Measurements from ENCODE around the gene GLP1R. TPM values are rescaled to one million over a fixed set of nuclear protein-coding genes. Genes with fewer than 3 reads are reported as not detected.

GLP1R gene
- total RNA-seq, 1 experiment from 2014 or later: not detected

- Histone ChIP-seq H3K27me3 (ENCODE audit: control insufficient read depth, insufficient read depth, low read length) (peaks cover 9% of the 10 kb centered on the region), H3K4me3 (ENCODE audit: low read depth in 2 of 2, low read length in 2 of 2) (no peak overlapping the region), H3K9me3 (ENCODE audit: control insufficient read depth, insufficient read depth, low read depth, low read length) (no peaks in the 10 kb centered on the region), H3K4me1 (ENCODE audit: control insufficient read depth, insufficient read depth, low read length) (no peaks in the 10 kb centered on the region), H3K27ac (ENCODE audit: low read length) (no peak overlapping the region), H3K36me3 (ENCODE audit: control insufficient read depth, insufficient read depth, low read length) (no peaks in the 10 kb centered on the region)
- TF ChIP-seq SIN3A (IDR thresholded peaks at IDR 0.05; ENCODE audit: borderline replicate concordance, insufficient read depth, low read depth, low read length): no peak
- TF ChIP-seq, protein P1, sequence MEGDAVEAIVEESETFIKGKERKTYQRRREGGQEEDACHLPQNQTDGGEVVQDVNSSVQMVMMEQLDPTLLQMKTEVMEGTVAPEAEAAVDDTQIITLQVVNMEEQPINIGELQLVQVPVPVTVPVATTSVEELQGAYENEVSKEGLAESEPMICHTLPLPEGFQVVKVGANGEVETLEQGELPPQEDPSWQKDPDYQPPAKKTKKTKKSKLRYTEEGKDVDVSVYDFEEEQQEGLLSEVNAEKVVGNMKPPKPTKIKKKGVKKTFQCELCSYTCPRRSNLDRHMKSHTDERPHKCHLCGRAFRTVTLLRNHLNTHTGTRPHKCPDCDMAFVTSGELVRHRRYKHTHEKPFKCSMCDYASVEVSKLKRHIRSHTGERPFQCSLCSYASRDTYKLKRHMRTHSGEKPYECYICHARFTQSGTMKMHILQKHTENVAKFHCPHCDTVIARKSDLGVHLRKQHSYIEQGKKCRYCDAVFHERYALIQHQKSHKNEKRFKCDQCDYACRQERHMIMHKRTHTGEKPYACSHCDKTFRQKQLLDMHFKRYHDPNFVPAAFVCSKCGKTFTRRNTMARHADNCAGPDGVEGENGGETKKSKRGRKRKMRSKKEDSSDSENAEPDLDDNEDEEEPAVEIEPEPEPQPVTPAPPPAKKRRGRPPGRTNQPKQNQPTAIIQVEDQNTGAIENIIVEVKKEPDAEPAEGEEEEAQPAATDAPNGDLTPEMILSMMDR (IDR thresholded peaks at IDR 0.05): no peak
- no TSS peak for BruUV-seq (replicated peaks)
- in situ Hi-C loops (cut with HindIII; ENCODE audit: low pct_unique_long_range_greater_than_20kb, low sequenced_read_pairs) (no loop called here), intact Hi-C loops (cut with micrococcal nuclease; ENCODE audit: unreplicated experiment) (no loop called here)
- no peak for ATAC-seq
- CTCF ChIA-PET: no interaction called here
- POLR2A ChIA-PET: no interaction called here
- DNase-seq (ENCODE audit: low read depth, low spot score): no peak
Measured at GRCh38 chr6:39021041-39021440, 27.5 kb upstream of the GLP1R start.

- Histone ChIP-seq H3K9me3 (ENCODE audit: control insufficient read depth, insufficient read depth, low read depth, low read length) (no peaks in the 10 kb centered on the region), H3K36me3 (ENCODE audit: control insufficient read depth, insufficient read depth, low read length) (no peaks in the 10 kb centered on the region), H3K27me3 (ENCODE audit: control insufficient read depth, insufficient read depth, low read length) (peaks cover 9% of the 10 kb centered on the region), H3K4me1 (ENCODE audit: control insufficient read depth, insufficient read depth, low read length) (no peaks in the 10 kb centered on the region), H3K4me3 (ENCODE audit: low read depth in 2 of 2, low read length in 2 of 2) (no peak overlapping the region), H3K27ac (ENCODE audit: low read length) (no peak overlapping the region)
- ATAC-seq: no peak
- TF ChIP-seq TCF7L2 (IDR thresholded peaks at IDR 0.05; ENCODE audit: low read depth, low read length): no peak
- no peak for TF ChIP-seq SIN3A (IDR thresholded peaks at IDR 0.05; ENCODE audit: borderline replicate concordance, insufficient read depth, low read depth, low read length)
- no peak for TF ChIP-seq POLR2AphosphoS5 (IDR thresholded peaks at IDR 0.05; ENCODE audit: low read depth, low read length)
- TF ChIP-seq, protein P2, sequence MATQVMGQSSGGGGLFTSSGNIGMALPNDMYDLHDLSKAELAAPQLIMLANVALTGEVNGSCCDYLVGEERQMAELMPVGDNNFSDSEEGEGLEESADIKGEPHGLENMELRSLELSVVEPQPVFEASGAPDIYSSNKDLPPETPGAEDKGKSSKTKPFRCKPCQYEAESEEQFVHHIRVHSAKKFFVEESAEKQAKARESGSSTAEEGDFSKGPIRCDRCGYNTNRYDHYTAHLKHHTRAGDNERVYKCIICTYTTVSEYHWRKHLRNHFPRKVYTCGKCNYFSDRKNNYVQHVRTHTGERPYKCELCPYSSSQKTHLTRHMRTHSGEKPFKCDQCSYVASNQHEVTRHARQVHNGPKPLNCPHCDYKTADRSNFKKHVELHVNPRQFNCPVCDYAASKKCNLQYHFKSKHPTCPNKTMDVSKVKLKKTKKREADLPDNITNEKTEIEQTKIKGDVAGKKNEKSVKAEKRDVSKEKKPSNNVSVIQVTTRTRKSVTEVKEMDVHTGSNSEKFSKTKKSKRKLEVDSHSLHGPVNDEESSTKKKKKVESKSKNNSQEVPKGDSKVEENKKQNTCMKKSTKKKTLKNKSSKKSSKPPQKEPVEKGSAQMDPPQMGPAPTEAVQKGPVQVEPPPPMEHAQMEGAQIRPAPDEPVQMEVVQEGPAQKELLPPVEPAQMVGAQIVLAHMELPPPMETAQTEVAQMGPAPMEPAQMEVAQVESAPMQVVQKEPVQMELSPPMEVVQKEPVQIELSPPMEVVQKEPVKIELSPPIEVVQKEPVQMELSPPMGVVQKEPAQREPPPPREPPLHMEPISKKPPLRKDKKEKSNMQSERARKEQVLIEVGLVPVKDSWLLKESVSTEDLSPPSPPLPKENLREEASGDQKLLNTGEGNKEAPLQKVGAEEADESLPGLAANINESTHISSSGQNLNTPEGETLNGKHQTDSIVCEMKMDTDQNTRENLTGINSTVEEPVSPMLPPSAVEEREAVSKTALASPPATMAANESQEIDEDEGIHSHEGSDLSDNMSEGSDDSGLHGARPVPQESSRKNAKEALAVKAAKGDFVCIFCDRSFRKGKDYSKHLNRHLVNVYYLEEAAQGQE (IDR thresholded peaks at IDR 0.05; ENCODE audit: insufficient read depth in 1 of 2, low read depth in 2 of 2, low read length in 1 of 2): no peak
- TF ChIP-seq, protein P1 (IDR thresholded peaks at IDR 0.05): no peak
- in situ Hi-C loops (cut with HindIII; ENCODE audit: low pct_unique_long_range_greater_than_20kb, low sequenced_read_pairs) (no loop called here), intact Hi-C loops (cut with micrococcal nuclease; ENCODE audit: unreplicated experiment) (no loop called here)
- BruUV-seq (replicated peaks): no TSS peak
- no peak for DNase-seq (ENCODE audit: low read depth, low spot score)
- POLR2A ChIA-PET: no interaction called here
- CTCF ChIA-PET: no interaction called here
Measured at GRCh38 chr6:39021779-39022178, 26.8 kb upstream of the GLP1R start.

GRCh38 chr6:39026175-39026574 lies 22.4 kb upstream of the GLP1R start:
- DNase-seq (ENCODE audit: low read depth, low spot score): no peak
- in situ Hi-C loops (cut with HindIII; ENCODE audit: low pct_unique_long_range_greater_than_20kb, low sequenced_read_pairs): no loop called here
- TF ChIP-seq TCF7L2 (IDR thresholded peaks at IDR 0.05; ENCODE audit: low read depth, low read length) (no peak), SIN3A (IDR thresholded peaks at IDR 0.05; ENCODE audit: borderline replicate concordance, insufficient read depth, low read depth, low read length) (no peak)
- TF ChIP-seq, protein P2 (IDR thresholded peaks at IDR 0.05; ENCODE audit: insufficient read depth in 1 of 2, low read depth in 2 of 2, low read length in 1 of 2): no peak
- H3K9me3 ChIP-seq (ENCODE audit: control insufficient read depth, insufficient read depth, low read depth, low read length): no peaks in the 10 kb centered on the region
- no peak for ATAC-seq
- no peak overlapping the region for H3K27ac ChIP-seq (ENCODE audit: low read length)
- no peak overlapping the region for H3K4me3 ChIP-seq (ENCODE audit: low read depth in 2 of 2, low read length in 2 of 2)
- BruUV-seq (replicated peaks): no TSS peak
- H3K27me3 ChIP-seq (ENCODE audit: control insufficient read depth, insufficient read depth, low read length): peaks cover 9% of the 10 kb centered on the region
- intact Hi-C loops (cut with micrococcal nuclease; ENCODE audit: unreplicated experiment): no loop called here
- H3K4me1 ChIP-seq (ENCODE audit: control insufficient read depth, insufficient read depth, low read length): no peaks in the 10 kb centered on the region
- ChIA-PET POLR2A (no interaction called here), CTCF (no interaction called here)
- H3K36me3 ChIP-seq (ENCODE audit: control insufficient read depth, insufficient read depth, low read length): no peaks in the 10 kb centered on the region

Data from Panc1 (cell line).